NCI-H2196 (cell line): Measurements from ENCODE around the gene PPM1H.
A peak's percentile ranks its signal among the peaks of the same experiment; 100 is the strongest.
"Not testable (repeated sequence)": the region's sequence is repeated elsewhere in the genome, so short reads cannot be mapped to it uniquely, and the experiment has no call there.

Experiments used
- DNase-seq: peaks from one replicate; lab custom pipeline; 2025; ENCODE audit not compliant: unreplicated experiment; lab: John Stamatoyannopoulos, UW

PPM1H gene

GRCh38 chr12:62739266-62740015 lies 195.5 kb downstream of the PPM1H start:
- no peak for DNase-seq

DNA sequence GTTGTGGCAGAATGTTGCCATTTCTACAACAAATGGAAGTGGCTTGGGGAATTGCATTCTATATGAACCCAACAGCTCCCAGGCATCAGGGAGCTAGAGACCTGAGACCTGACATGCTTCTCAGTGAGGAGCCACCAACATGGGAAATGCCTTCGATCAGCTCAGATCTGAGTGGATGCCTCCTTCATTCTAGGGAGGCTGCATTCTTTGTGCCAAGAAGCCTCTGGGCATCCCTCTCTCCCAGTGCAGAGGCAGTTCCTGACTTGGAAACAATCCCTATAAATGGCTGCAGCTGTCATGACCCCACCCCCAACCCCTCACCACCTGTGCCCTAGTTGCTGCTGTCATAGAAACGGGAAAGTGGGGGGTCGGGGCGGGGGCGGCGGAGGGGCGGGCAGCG lies 196.3 kb downstream of the PPM1H start:
- no peak for DNase-seq

DNA sequence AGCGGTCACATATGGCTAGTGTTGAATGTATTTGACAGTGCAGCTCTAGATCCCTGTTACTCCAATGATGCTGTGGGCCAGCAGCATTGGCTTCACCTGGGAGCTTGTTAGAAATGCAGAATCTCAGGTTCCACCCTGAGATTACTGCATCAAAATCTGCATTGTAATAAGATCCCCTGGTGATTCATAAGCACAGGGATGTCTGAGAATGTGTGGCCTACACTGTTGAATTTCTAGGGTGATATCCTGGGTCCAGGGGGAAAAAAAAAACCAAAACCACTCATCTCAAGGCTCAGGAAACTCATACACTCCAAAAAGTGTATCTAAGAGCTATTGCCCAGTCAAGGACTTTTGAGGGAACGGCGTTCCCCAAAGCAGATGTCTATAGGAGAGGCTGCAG lies 196.8 kb downstream of the PPM1H start:
- DNase-seq: no peak

GRCh38 chr12:62737615-62738014 lies 197.3 kb downstream of the PPM1H start:
- DNase-seq: no peak

DNA sequence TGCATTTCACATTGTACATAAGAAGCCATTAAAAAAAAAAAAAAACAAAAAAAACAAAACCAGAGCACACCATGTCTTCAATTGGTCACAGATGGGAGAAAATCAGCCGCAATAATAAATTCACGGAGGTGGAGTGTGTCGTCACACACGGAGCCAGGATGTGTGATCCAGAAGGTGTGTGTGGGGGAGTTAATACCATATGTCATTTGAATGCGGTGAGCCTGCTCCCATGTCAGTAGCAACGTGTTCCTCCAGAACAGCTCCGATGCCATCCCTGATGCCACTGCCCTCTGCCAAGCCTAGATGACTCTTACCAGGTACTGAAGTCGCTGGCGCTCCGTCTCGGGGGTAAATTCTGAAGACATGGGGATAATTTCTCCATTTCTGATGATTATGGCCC lies 197.8 kb downstream of the PPM1H start:
- no peak for DNase-seq

- no peak for DNase-seq
Measured at GRCh38 chr12:62736596-62736995, 198.4 kb downstream of the PPM1H start.

DNA sequence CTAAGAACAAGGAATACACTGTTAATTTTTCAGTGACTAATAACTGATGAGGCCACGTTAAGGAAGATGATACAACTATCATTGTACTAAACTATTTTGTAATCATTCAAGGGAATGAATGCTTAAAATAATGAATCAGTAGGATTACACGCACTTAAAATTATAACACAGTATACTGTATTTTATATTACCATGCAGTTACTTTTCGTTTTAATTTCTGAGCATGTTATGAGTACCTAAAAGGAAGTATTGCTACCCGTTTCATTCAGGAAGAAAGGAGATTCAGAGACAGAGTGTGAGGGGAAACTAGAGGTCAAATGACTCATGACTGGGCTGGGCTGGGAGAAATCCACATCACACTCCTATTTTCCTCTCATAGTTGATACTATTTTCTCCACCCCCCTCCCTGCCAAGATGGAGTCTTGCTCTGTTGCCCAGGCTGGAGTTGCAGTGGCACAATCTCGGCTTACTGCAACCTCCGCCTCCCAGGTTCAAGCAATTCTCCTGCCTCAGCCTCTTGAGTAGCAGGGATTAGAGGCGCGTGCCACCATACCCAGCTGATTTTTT lies 202.0 kb downstream of the PPM1H start:
- no peak for DNase-seq

- no peak for DNase-seq
Measured at GRCh38 chr12:62731055-62731820, 203.7 kb downstream of the PPM1H start.

DNA sequence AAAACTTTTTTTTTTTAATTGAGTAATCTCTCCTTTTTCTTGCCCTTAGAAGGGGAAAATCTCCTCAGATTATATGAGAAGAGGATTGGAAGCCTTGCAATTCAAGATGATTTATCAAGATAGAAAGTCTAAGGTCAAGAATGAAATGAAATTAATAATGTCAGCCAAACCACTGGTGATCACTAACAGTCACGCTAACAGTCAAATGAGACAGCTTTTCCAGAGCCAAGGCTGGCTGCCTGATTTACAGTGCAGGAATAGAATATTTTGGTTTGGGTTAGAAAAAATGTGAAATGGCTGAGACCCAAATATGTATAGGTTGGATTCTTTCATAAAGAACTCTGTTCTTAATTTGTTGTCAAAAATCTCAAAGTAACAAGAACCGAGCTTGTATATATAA lies 204.3 kb downstream of the PPM1H start:
- no peak for DNase-seq

- not testable (repeated sequence) for DNase-seq
Measured at GRCh38 chr12:62729579-62730544, 205.1 kb downstream of the PPM1H start.

DNA sequence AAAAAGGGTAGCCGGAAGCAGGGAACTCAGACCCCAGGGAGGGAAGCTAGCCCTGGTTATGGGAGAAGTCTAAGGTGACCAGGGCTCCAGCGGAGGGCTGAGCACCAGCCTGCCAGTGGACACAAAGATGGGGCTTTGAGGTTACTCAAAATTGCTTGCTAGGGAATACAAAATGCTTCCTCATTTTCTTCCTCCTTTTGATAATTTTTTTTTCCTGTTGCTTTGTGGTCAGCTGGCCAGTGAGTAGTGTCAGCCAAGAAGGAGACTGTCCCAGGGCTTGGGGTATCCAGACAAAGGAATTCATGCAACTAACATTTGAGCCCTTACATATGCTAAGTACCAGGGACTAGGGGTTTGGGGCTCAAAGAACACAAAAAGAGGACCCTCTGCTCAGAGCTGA lies 206.2 kb downstream of the PPM1H start:
- DNase-seq: no peak

DNA sequence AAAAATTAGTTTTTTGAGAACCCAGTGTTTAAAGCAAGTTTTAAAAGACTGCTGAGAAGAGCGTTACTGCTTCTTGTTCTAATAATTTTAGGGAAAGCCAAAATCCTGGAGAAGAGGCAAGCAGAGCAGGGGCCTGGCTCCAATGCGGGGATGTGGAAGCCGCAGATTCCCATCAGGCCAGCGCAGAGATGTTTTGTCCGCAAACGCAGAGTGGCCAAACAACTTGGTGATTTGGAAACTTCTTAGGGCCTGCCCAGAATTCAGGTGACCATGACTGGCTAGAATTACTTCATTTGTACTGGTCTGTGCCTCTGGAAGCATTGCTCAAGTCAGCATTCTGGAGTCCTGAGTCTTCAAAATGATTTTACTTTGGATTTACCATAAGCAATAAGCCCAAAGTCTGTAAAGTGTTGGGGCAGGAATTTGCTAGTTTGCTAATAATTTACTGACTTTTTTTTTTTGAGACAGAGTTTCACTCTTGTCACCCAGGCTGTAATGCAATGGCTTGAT lies 208.4 kb downstream of the PPM1H start:
- no peak for DNase-seq

DNA sequence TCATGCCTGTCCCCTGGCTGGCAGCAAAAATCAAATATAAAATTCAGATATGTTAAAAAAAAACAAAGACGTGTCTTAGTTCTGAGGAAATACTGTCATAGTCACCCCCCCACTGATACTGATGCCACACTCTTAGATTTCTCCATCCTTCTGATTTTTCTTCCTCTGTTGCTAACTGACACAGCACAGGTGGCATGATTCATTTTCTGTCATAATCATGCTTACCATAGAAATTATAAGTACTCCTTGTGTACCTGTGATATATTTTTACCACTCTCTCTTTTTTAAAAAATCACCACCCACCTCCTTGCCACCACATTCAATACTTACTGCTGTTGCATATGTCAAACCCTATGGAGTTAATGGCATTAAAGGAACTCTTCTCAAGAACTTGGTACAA lies 209.2 kb downstream of the PPM1H start:
- no peak for DNase-seq

DNA sequence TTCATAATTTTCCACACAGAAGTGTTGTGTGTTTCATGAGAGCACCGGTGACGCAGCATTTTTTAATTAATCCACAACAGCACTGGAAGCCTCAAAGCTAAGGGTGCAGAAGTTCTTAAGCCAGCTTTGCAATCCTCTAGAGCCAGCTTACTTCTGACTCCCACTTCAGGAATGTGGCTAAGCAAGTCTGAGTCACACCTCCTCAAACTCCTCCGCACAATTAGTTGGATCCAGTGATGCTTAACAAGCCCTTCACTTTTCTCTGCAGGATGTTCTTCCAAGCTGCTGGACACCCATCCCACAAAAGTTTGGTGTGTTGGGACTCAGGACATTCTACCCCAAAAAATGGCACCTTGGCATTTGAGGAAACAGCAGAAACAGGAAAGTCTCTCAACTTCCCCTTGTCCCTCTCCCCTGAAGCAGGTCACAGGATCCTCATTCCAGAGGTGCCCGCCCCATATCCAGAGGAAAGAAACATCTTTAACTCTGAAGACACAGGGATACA lies 210.0 kb downstream of the PPM1H start:
- peak; percentile 54 for DNase-seq

- DNase-seq: no peak
Measured at GRCh38 chr12:62724285-62724684, 210.7 kb downstream of the PPM1H start.

GRCh38 chr12:62722971-62723680 lies 211.8 kb downstream of the PPM1H start:
- peak; percentile 17 for DNase-seq

GRCh38 chr12:62720661-62721330 lies 214.2 kb downstream of the PPM1H start:
- peak; percentile 70 for DNase-seq

- no peak for DNase-seq
Measured at GRCh38 chr12:62720025-62720424, 214.9 kb downstream of the PPM1H start.

- no peak for DNase-seq
Measured at GRCh38 chr12:62718762-62719426, 216.1 kb downstream of the PPM1H start.
